DOHH2 (cell line): Measurements from ENCODE around the gene SGF29.
"Not testable (repeated sequence)": the region's sequence is repeated elsewhere in the genome, so short reads cannot be mapped to it uniquely, and the experiment has no call there.

Source experiments
- H3F3A ChIP-seq: fragments of 200-600 bp; sonication (generic), shearing (Covaris generic); 2 replicates; pipeline ENCODE4 v1.6.0; 2016; ENCODE audit warnings: antibody characterized with exemption, mild to moderate bottlenecking; ENCODE audit not compliant: control insufficient read depth, insufficient read depth
- H3K27ac ChIP-seq: fragments of 200-600 bp; sonication (generic); 2 replicates; pipeline ENCODE4 v1.5.1; 2014; ENCODE audit warnings: low read depth, mild to moderate bottlenecking, low read length, moderate library complexity
- H3K27me3 ChIP-seq: fragments of 200-600 bp; sonication (generic); 2 replicates; pipeline ENCODE4 v1.6.1; 2014; ENCODE audit warnings: mild to moderate bottlenecking, low read length, mixed read lengths; ENCODE audit not compliant: control insufficient read depth
- H3K36me3 ChIP-seq: fragments of 200-600 bp; sonication (generic); 2 replicates; pipeline ENCODE4 v1.6.1; 2014; ENCODE audit warnings: mild to moderate bottlenecking, low read length, moderate library complexity, mixed read lengths; ENCODE audit not compliant: control insufficient read depth
- H3K4me1 ChIP-seq: fragments of 200-600 bp; sonication (generic); 2 replicates; pipeline ENCODE4 v1.6.1; 2014; ENCODE audit warnings: mild to moderate bottlenecking, low read length, mixed read lengths; ENCODE audit not compliant: control insufficient read depth
- H3K4me2 ChIP-seq: fragments of 200-600 bp; sonication (generic); 2 replicates; pipeline ENCODE4 v1.6.0; 2014; ENCODE audit warnings: mild to moderate bottlenecking, low read length, moderate library complexity
- H3K4me3 ChIP-seq: fragments of 200-600 bp; sonication (generic); 2 replicates; pipeline ENCODE4 v1.5.1; 2014; ENCODE audit warnings: mild to moderate bottlenecking, low read length, mixed read lengths
- H3K79me2 ChIP-seq: fragments of 200-600 bp; sonication (generic); 2 replicates; pipeline ENCODE4 v1.6.1; 2014; ENCODE audit warnings: mild to moderate bottlenecking, low read length, mixed read lengths; ENCODE audit not compliant: control insufficient read depth
- H3K9me2 ChIP-seq: fragments of 200-600 bp; sonication (generic); replicated peaks from 2 replicates; pipeline ENCODE4 v1.6.1; 2014; ENCODE audit warnings: mild to moderate bottlenecking, low read length, mixed read lengths; ENCODE audit not compliant: control insufficient read depth
- H3K9me3 ChIP-seq: fragments of 200-600 bp; sonication (generic); 2 replicates; pipeline ENCODE4 v1.6.1; 2014; ENCODE audit warnings: antibody characterized with exemption, low read length, mixed read lengths; ENCODE audit not compliant: control insufficient read depth, insufficient read depth
- H4K20me1 ChIP-seq: fragments of 200-600 bp; sonication (generic); 2 replicates; pipeline ENCODE4 v1.6.0; 2014; ENCODE audit warnings: low read depth, mild to moderate bottlenecking, antibody characterized with exemption, low read length, moderate library complexity; ENCODE audit not compliant: control insufficient read depth, insufficient read depth
- EZH2phosphoT487 ChIP-seq: fragments of 200-600 bp; sonication (generic); IDR thresholded peaks from 2 replicates; pipeline ENCODE4 v1.6.1; 2017; ENCODE audit warnings: borderline replicate concordance, mild to moderate bottlenecking, antibody characterized with exemption, low read length, moderate library complexity, mixed read lengths
- TF ChIP-seq, protein P1 (sequence below): fragments of 200-600 bp; sonication (generic); IDR thresholded peaks from one replicate; pipeline ENCODE4 v1.5.1; 2014; ENCODE audit warnings: antibody characterized with exemption, mild to moderate bottlenecking, low read depth, low read length; ENCODE audit not compliant: poor library complexity, severe bottlenecking

SGF29 gene

GRCh38 chr16:28621481-28622155 is 67.9 kb downstream of the SGF29 start:
- TF ChIP-seq EZH2phosphoT487 = no peak
- TF ChIP-seq, protein P1, sequence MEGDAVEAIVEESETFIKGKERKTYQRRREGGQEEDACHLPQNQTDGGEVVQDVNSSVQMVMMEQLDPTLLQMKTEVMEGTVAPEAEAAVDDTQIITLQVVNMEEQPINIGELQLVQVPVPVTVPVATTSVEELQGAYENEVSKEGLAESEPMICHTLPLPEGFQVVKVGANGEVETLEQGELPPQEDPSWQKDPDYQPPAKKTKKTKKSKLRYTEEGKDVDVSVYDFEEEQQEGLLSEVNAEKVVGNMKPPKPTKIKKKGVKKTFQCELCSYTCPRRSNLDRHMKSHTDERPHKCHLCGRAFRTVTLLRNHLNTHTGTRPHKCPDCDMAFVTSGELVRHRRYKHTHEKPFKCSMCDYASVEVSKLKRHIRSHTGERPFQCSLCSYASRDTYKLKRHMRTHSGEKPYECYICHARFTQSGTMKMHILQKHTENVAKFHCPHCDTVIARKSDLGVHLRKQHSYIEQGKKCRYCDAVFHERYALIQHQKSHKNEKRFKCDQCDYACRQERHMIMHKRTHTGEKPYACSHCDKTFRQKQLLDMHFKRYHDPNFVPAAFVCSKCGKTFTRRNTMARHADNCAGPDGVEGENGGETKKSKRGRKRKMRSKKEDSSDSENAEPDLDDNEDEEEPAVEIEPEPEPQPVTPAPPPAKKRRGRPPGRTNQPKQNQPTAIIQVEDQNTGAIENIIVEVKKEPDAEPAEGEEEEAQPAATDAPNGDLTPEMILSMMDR = no peak
- Histone ChIP-seq H3K4me2 (peak overlapping the region; percentile 74), H4K20me1 (no peaks in the 10 kb centered on the region), H3K27ac (peak overlapping the region; percentile 79), H3K4me3 (peak overlapping the region; percentile 87), H3K36me3 (peaks cover 54% of the 10 kb centered on the region), H3K4me1 (peaks cover 56% of the 10 kb centered on the region), H3K27me3 (no peaks in the 10 kb centered on the region), H3F3A (peaks cover 30% of the 10 kb centered on the region), H3K9me3 (no peaks in the 10 kb centered on the region), H3K79me2 (peaks cover 65% of the 10 kb centered on the region), H3K9me2 (no peaks in the 10 kb centered on the region)

DNA sequence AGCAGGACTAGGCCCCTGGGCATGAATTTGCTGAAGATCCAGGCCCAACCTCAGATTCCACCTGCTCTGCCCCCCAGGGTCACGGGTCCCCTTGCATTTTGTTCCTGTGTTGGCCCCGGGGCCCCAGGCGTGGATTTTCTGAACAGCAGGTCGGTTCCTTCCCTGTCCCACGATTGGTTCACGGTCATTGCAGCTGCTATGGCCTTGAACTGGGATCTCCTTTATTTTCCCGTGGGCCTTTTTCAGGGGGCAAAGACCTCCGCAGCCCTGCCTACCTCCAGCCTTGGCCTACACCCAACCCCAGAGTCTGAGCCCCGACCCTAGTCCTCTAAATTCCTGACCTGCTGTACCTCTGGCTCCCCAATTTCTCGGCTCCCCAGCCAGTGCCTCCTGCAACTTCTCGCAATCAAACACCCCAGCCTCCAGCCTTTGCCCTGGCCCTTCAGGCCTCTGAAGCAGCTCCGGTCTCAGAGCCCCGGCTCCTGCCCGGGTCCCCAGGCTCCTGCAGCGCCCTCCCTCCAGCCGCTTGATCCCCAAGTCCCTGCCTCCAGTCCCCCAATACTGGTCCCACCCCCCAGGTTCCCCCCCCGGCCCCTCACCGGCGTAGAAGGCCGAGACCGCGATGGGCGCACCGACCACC is 68.9 kb downstream of the SGF29 start:
- Histone ChIP-seq H3F3A (peaks cover 30% of the 10 kb centered on the region), H3K4me2 (peak overlapping the region; percentile 74), H3K27ac (peak overlapping the region; percentile 79), H3K4me1 (peaks cover 46% of the 10 kb centered on the region), H3K36me3 (peaks cover 44% of the 10 kb centered on the region), H3K4me3 (peak overlapping the region; percentile 87), H3K79me2 (peaks cover 55% of the 10 kb centered on the region)
- H4K20me1 ChIP-seq, H3K9me3 ChIP-seq, H3K9me2 ChIP-seq, H3K27me3 ChIP-seq: not testable (repeated sequence)

GRCh38 chr16:28623172-28623711 is 69.5 kb downstream of the SGF29 start:
- H3K27ac ChIP-seq = peak overlapping the region; percentile 79
- no peaks in the 10 kb centered on the region for H4K20me1 ChIP-seq
- no peaks in the 10 kb centered on the region for H3K27me3 ChIP-seq
- peak overlapping the region; percentile 87 for H3K4me3 ChIP-seq
- no peaks in the 10 kb centered on the region for H3K9me3 ChIP-seq
- H3K4me1 ChIP-seq = peaks cover 42% of the 10 kb centered on the region
- H3K4me2 ChIP-seq = peak overlapping the region; percentile 74
- peaks cover 28% of the 10 kb centered on the region for H3F3A ChIP-seq
- no peak for TF ChIP-seq EZH2phosphoT487
- TF ChIP-seq, protein P1 = peak; percentile 7
- peaks cover 43% of the 10 kb centered on the region for H3K36me3 ChIP-seq
- H3K9me2 ChIP-seq = no peaks in the 10 kb centered on the region
- H3K79me2 ChIP-seq = peaks cover 53% of the 10 kb centered on the region

- not testable (repeated sequence) for H3K4me2 ChIP-seq, H3K4me1 ChIP-seq, H3K27me3 ChIP-seq, H3K27ac ChIP-seq, H3K4me3 ChIP-seq, H3F3A ChIP-seq, H3K36me3 ChIP-seq, H3K79me2 ChIP-seq, H3K9me3 ChIP-seq, H4K20me1 ChIP-seq, H3K9me2 ChIP-seq
Measured at GRCh38 chr16:28630905-28631304, 77.2 kb downstream of the SGF29 start.

DNA sequence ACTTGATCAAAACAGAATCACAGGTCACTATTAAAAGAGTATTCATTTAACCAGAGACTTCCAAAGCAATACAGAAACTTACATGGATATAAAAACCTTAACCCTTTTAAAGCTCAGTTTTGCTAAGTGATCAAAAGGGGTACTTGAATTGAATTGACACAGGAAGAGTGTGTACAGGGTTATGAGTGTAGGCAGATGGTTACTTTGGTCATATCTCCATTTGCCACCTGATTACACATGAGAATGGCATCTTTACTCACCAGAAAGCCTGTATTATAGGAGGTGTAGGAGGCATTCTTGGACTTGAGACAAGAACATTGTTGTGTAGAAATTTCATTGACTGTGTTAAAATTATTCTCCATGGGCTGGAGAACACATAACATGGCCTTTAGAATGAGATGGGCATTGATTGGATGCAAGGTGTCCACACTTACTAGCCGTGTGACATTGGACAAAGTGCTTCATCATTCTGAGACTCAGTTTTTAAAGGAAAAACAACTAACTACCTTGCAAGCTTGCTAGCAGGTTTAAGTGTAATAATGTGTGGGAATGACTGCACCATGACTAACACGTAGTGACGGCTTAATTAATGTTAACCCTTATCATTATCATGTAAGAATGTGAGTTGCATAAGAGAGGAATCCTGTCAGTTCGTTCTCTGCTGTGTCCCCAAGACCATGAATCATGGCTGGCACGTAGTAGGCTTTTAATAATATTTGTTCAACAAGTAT is 82.5 kb downstream of the SGF29 start:
- not testable (repeated sequence) for H3K36me3 ChIP-seq, H3K4me3 ChIP-seq, H3K9me2 ChIP-seq, H3K27me3 ChIP-seq, H4K20me1 ChIP-seq, H3K79me2 ChIP-seq, H3K4me2 ChIP-seq, H3K27ac ChIP-seq, H3K4me1 ChIP-seq, H3F3A ChIP-seq, H3K9me3 ChIP-seq

DNA sequence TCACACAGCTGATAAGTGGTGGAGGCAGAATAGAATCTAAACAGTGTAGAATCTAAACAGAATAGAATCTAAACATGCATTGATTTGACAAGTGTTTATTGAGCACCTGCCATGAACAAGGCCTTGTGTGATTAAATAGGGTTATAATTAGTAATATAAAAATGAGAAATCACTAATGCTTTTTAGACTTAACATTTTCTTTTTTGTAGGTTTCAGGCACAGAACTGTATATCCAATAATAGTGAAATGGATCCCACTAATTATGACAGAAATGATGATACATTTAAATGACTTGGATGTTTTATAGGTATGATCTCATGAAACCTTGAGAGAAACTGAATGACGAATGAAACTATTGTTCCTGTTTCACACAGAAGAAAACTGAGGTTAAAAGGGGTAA is 84.0 kb downstream of the SGF29 start, which contains the start of gene NPIPB8:
Gene NPIPB8, plus strand, starts transcription at position 301 of the 400 bp plus-strand sequence. CDS start 296 bp downstream, outside the sequence.
- H3K79me2 ChIP-seq, H4K20me1 ChIP-seq, H3K27me3 ChIP-seq, H3K9me2 ChIP-seq, H3F3A ChIP-seq, H3K4me1 ChIP-seq, H3K4me2 ChIP-seq, H3K36me3 ChIP-seq, H3K9me3 ChIP-seq, H3K27ac ChIP-seq, H3K4me3 ChIP-seq: not testable (repeated sequence)
